Liver (tissue), 9 donors: ENCODE results near the gene ERC2. TPM values are rescaled to one million over a fixed set of nuclear protein-coding genes. Genes with fewer than 3 reads are reported as not detected.

Experiments used
- DNase-seq: peaks from one replicate; pipeline ENCODE4 v3.0.0-alpha.2; 2017; ENCODE audit warnings: low spot score
- H3K27ac ChIP-seq, 2 donors: one replicate each; pipeline ENCODE4 v1.7.0; 2013; ENCODE audit warnings: inconsistent platforms in 2 of 2, low read length in 2 of 2, control low read depth in 1 of 2, low read depth in 1 of 2, mild to moderate bottlenecking in 1 of 2
- H3K27me3 ChIP-seq, 4 donors: one replicate each; pipeline versions ENCODE4 v1.6.1 to v1.7.0; 2013; ENCODE audit warnings: low read length in 3 of 4, inconsistent platforms in 1 of 4, mild to moderate bottlenecking in 1 of 4, moderate library complexity in 1 of 4; ENCODE audit not compliant: control insufficient read depth in 4 of 4, insufficient read depth in 4 of 4
- H3K36me3 ChIP-seq, 4 donors: one replicate each; pipeline versions ENCODE4 v1.6.1 to v1.7.0; 2013; ENCODE audit warnings: low read length in 3 of 4, mild to moderate bottlenecking in 3 of 4, low read depth in 1 of 4, moderate library complexity in 1 of 4; ENCODE audit not compliant: control insufficient read depth in 4 of 4, insufficient read depth in 3 of 4
- H3K4me1 ChIP-seq, 4 donors: one replicate each; pipeline versions ENCODE4 v1.6.1 to v1.7.0; 2013; ENCODE audit warnings: low read length in 3 of 4, mild to moderate bottlenecking in 3 of 4, moderate library complexity in 1 of 4; ENCODE audit not compliant: control insufficient read depth in 4 of 4, insufficient read depth in 4 of 4
- H3K4me3 ChIP-seq, 3 donors: one replicate each; pipeline versions ENCODE4 v1.6.1 to v1.7.0; 2013; ENCODE audit warnings: low read length in 3 of 3, control low read depth in 1 of 3, low read depth in 1 of 3, mild to moderate bottlenecking in 1 of 3
- H3K9ac ChIP-seq, 2 donors: one replicate each; pipeline ENCODE4 v1.7.0; 2013; ENCODE audit warnings: low read length in 2 of 2, mild to moderate bottlenecking in 2 of 2, moderate library complexity in 2 of 2, control low read depth in 1 of 2, low read depth in 1 of 2
- H3K9me3 ChIP-seq, 4 donors: one replicate each; pipeline versions ENCODE4 v1.6.1 to v1.7.0; 2013; ENCODE audit warnings: low read length in 3 of 4; ENCODE audit not compliant: control insufficient read depth in 4 of 4
- ATF3 ChIP-seq: IDR thresholded peaks from 2 replicates; pipeline ENCODE4 v1.6.1; 2016; ENCODE audit warnings: antibody characterized with exemption
- CTCF ChIP-seq: fragments of 150-350 bp; IDR thresholded peaks from 2 replicates; pipeline ENCODE4 v1.5.1; 2017; ENCODE audit warnings: improper control_type of control experiment, low read depth, low read length; ENCODE audit not compliant: missing input control
- EGR1 ChIP-seq, 2 donors: IDR thresholded peaks; 2 replicates each; pipeline ENCODE4 v1.6.1; 2016 to 2018; ENCODE audit warnings: antibody characterized with exemption in 2 of 2, low read depth in 2 of 2
- FOXA1 ChIP-seq: IDR thresholded peaks from 2 replicates; pipeline ENCODE4 v1.6.1; 2016; ENCODE audit warnings: antibody characterized with exemption
- FOXA2 ChIP-seq: IDR thresholded peaks from 2 replicates; pipeline ENCODE4 v1.6.1; 2016; ENCODE audit warnings: antibody characterized with exemption
- GABPA ChIP-seq, 2 donors: IDR thresholded peaks in 1 of 2; conservative IDR thresholded peaks in 1 of 2; 2 replicates each; pipeline ENCODE4 v1.6.1; 2016; ENCODE audit warnings: antibody characterized with exemption in 2 of 2, mild to moderate bottlenecking in 1 of 2, moderate library complexity in 1 of 2
- HNF4A ChIP-seq, 2 donors: conservative IDR thresholded peaks; 2 replicates each; pipeline ENCODE4 v1.6.1; 2016; ENCODE audit warnings: antibody characterized with exemption in 2 of 2, mild to moderate bottlenecking in 2 of 2
- HNF4G ChIP-seq: IDR thresholded peaks from 2 replicates; pipeline ENCODE4 v1.6.1; 2016; ENCODE audit warnings: antibody characterized with exemption
- JUND ChIP-seq, 2 donors: IDR thresholded peaks; 2 replicates each; pipeline ENCODE4 v1.6.1; 2016; ENCODE audit warnings: antibody characterized with exemption in 2 of 2
- MAX ChIP-seq: IDR thresholded peaks from 2 replicates; pipeline ENCODE4 v1.6.1; 2016; ENCODE audit warnings: antibody characterized with exemption
- NR2F2 ChIP-seq: IDR thresholded peaks from 2 replicates; pipeline ENCODE4 v1.6.1; 2016; ENCODE audit warnings: antibody characterized with exemption
- RAD21 ChIP-seq, 2 donors: IDR thresholded peaks; 2 replicates each; pipeline ENCODE4 v1.6.1; 2016; ENCODE audit warnings: antibody characterized with exemption in 2 of 2, mild to moderate bottlenecking in 2 of 2
- REST ChIP-seq: IDR thresholded peaks from 2 replicates; pipeline ENCODE4 v1.6.1; 2016; ENCODE audit warnings: antibody characterized with exemption, mild to moderate bottlenecking
- RXRA ChIP-seq, 2 donors: IDR thresholded peaks; 2 replicates each; pipeline ENCODE4 v1.6.1; 2017 to 2018; ENCODE audit warnings: antibody characterized with exemption in 2 of 2, mild to moderate bottlenecking in 1 of 2
- SP1 ChIP-seq: IDR thresholded peaks from 2 replicates; pipeline ENCODE4 v1.6.1; 2018; ENCODE audit warnings: antibody characterized with exemption, mild to moderate bottlenecking
- TAF1 ChIP-seq: conservative IDR thresholded peaks from 2 replicates; pipeline ENCODE4 v1.6.1; 2016; ENCODE audit warnings: antibody characterized with exemption, mild to moderate bottlenecking
- YY1 ChIP-seq: IDR thresholded peaks from 2 replicates; pipeline ENCODE4 v1.6.1; 2016; ENCODE audit warnings: antibody characterized with exemption, mild to moderate bottlenecking
- ZBTB33 ChIP-seq: IDR thresholded peaks from 2 replicates; pipeline ENCODE4 v1.6.1; 2016; ENCODE audit warnings: antibody characterized with exemption
- WGBS: extraction: QIAGEN DNeasy Blood & Tissue Kit; methylation state at CpG from one replicate; pipeline ENCODE4 v1.1.7; 2013; 5-methylcytosine and 5-hydroxymethylcytosine counted together
- polyA plus RNA-seq, 2 donors: library from polyadenylated mRNA; stranded (reverse) in 1 of 2; unstranded in 1 of 2; fragments of 200-250 nt in 1 of 2; fragments of >200 nt in 1 of 2; fragmentation: Nextera tagmentation in 1 of 2; extraction: Ambion mirVana in 1 of 2; gene quantifications; one replicate each; pipeline versions ENCODE4 v1.2.1 to v1.2.3, GENCODE V29; 2013 to 2015
- total RNA-seq, 2 donors: library from RNA; depleted of rRNA; stranded (reverse); fragments of >200 nt; gene quantifications; one replicate each; pipeline ENCODE4 v1.2.3, GENCODE V29; 2014
- donor health status: healthy.
- donor health status: healthy.
- donor health status: healthy.
- donor health status: healthy.
- donor health status: healthy.

ERC2 gene
- total and polyA plus RNA-seq, 4 donors: 0.14 to 0.25 TPM; not detected in 2

- TF ChIP-seq ATF3: no peak
Observed at GRCh38 chr3:56365905-56366640, 102.2 kb downstream of the ERC2 start (continued).

GRCh38 chr3:56364665-56365064, 103.6 kb downstream of the ERC2 start:
- H3K9ac ChIP-seq: no peak overlapping the region
- 93% methylated on average over 3 of the region's 3 CpGs for WGBS
- H3K27ac ChIP-seq: no peak overlapping the region
- TF ChIP-seq REST (no peak), TAF1 (no peak), MAX (no peak), HNF4A (conservative IDR thresholded peaks at IDR 0.05) (no peak), CTCF (no peak), FOXA1 (no peak), FOXA2 (no peak), EGR1 (IDR thresholded peaks at IDR 0.05; ENCODE audit: low read depth in 2 of 2) (no peak), GABPA (IDR thresholded peaks at IDR 0.05 in 1 of 2, conservative IDR thresholded peaks at IDR 0.05 in 1 of 2) (no peak), JUND (IDR thresholded peaks at IDR 0.05) (no peak), NR2F2 (no peak), HNF4G (no peak), ZBTB33 (no peak), RXRA (IDR thresholded peaks at IDR 0.05) (no peak), RAD21 (IDR thresholded peaks at IDR 0.05) (no peak), ATF3 (no peak), YY1 (no peak), SP1 (no peak)
- no peaks in the 10 kb centered on the region for H3K27me3 ChIP-seq
- no peaks in the 10 kb centered on the region for H3K36me3 ChIP-seq
- H3K4me1 ChIP-seq: peaks cover 3 to 38% (median 23%) of the 10 kb centered on the region in 4 donors
- H3K4me3 ChIP-seq: no peak overlapping the region
- H3K9me3 ChIP-seq: no peaks in the 10 kb centered on the region
- no peak for DNase-seq
